ENCODE measurements around the gene GTF2IRD1.
A peak's percentile ranks its signal among the peaks of the same experiment; 100 is the strongest.

GTF2IRD1 gene

GRCh38 chr7:74604326-74605020 lies 150.8 kb downstream of the GTF2IRD1 start:
- no peaks in the 10 kb centered on the region for H3K27me3 ChIP-seq (ENCODE audit: insufficient read depth, low read length)
- peaks cover 12% of the 10 kb centered on the region for H3K4me1 ChIP-seq (ENCODE audit: control insufficient read depth, insufficient read depth, low read length, unreplicated experiment)
- no peak overlapping the region for H3K4me3 ChIP-seq (ENCODE audit: low read depth, low read length)
- no peaks in the 10 kb centered on the region for H3K36me3 ChIP-seq (ENCODE audit: insufficient read depth, low read length)
- no peaks in the 10 kb centered on the region for H3K79me2 ChIP-seq (ENCODE audit: control insufficient read depth, insufficient read depth, low read length, unreplicated experiment)
- no peak overlapping the region for H2AFZ ChIP-seq (ENCODE audit: low read length, unreplicated experiment)
- H3K27ac ChIP-seq (ENCODE audit: low read depth, low read length), result no peak overlapping the region

DNA sequence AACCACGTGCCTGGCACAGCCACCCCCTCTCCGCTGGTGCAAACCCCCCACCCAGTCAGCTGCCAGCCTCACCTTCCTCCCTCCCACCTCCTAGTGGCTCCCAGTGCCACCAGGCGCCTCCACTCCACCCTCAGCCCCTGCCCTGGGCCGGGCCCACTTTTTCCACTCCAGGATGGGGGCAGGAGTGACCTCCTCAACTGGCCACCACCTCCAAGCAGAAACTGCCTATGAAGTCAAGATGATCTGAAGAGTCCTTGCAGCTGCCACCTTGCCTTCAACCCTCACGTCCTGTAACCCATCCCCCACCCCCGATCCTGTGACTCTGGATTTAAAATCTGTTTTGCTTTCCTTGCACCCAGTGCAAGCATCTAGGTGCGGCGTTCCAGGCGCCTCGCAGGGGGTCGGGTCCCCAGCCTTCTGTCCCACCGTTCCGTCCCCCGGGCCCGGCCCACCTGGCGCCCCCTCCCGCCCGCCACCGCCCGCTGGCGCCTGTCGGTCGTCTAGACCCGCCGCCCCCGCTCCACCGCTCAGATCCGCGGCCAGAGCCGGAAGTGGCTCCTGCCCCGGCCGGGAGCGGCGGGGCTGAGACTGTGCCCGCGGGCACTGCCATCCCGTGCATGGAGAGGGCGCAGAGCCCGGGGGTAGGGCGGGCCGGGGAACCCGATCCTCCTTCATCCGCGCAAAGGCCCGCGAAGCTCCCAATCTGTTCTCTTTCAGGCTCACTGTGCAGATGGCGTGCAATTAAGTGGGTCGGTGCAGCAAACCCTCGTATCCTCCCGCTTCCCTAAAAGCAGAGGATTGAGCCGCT lies 152.6 kb downstream of the GTF2IRD1 start:
- Histone ChIP-seq H3K4me1 (ENCODE audit: control insufficient read depth, insufficient read depth, low read length, unreplicated experiment) (peaks cover 12% of the 10 kb centered on the region), H3K27me3 (ENCODE audit: insufficient read depth, low read length) (no peaks in the 10 kb centered on the region), H3K79me2 (ENCODE audit: control insufficient read depth, insufficient read depth, low read length, unreplicated experiment) (no peaks in the 10 kb centered on the region), H3K36me3 (ENCODE audit: insufficient read depth, low read length) (no peaks in the 10 kb centered on the region), H2AFZ (ENCODE audit: low read length, unreplicated experiment) (peak overlapping the region; percentile 90), H3K27ac (ENCODE audit: low read depth, low read length) (no peak overlapping the region), H3K4me3 (ENCODE audit: low read depth, low read length) (peak overlapping the region; percentile 70)

- Histone ChIP-seq H3K27ac (ENCODE audit: low read depth, low read length) (no peak overlapping the region), H3K4me3 (ENCODE audit: low read depth, low read length) (peak overlapping the region; percentile 70), H3K79me2 (ENCODE audit: control insufficient read depth, insufficient read depth, low read length, unreplicated experiment) (no peaks in the 10 kb centered on the region), H3K36me3 (ENCODE audit: insufficient read depth, low read length) (no peaks in the 10 kb centered on the region), H3K27me3 (ENCODE audit: insufficient read depth, low read length) (no peaks in the 10 kb centered on the region), H2AFZ (ENCODE audit: low read length, unreplicated experiment) (peak overlapping the region; percentile 90), H3K4me1 (ENCODE audit: control insufficient read depth, insufficient read depth, low read length, unreplicated experiment) (peaks cover 12% of the 10 kb centered on the region)
These were observed 153.3 kb downstream of the GTF2IRD1 start for GRCh38 chr7:74606909-74607510.

DNA sequence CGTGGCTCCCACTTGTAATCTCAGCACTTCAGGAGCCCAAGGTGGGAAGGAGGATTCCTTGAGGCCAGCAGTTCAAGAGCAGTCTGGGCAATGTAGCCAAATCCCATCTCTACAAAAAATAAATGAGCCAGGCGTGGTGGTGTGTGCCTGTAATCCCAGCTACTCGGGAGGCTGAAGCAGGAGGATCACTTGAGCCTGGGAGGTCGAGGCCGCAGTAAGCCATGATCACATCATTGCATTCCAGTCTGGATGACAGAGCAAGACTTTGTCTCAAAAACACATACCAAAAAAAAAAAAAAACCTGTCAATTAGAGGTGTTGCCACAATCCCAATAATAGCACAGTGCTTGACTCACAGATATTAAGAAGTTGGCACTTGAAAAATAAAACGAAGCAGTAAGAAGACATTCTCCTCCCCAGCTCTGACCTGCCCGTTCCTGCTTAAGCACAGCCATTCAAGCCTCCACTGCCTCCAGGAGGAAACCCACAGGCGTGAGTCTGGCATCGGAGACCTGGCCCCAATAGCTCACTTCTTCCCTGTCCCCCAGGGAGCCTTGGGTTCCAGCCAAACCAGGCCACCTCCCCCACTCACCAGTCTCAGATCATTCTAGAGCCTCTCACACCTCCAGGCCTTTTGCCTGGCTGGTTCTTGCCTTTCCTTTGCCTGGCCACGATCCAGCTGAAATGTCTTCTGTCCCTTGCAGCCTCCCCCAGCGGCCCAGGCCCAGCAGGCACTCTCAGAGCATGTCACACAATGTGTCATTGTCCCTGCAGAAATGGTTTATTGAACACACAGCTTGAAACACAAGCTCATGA lies 158.5 kb downstream of the GTF2IRD1 start:
- Histone ChIP-seq H3K79me2 (ENCODE audit: control insufficient read depth, insufficient read depth, low read length, unreplicated experiment) (no peaks in the 10 kb centered on the region), H2AFZ (ENCODE audit: low read length, unreplicated experiment) (no peak overlapping the region), H3K27me3 (ENCODE audit: insufficient read depth, low read length) (no peaks in the 10 kb centered on the region), H3K27ac (ENCODE audit: low read depth, low read length) (no peak overlapping the region), H3K4me3 (ENCODE audit: low read depth, low read length) (no peak overlapping the region), H3K36me3 (ENCODE audit: insufficient read depth, low read length) (no peaks in the 10 kb centered on the region), H3K4me1 (ENCODE audit: control insufficient read depth, insufficient read depth, low read length, unreplicated experiment) (no peaks in the 10 kb centered on the region)

- Histone ChIP-seq H2AFZ (ENCODE audit: low read length, unreplicated experiment) (no peak overlapping the region), H3K27ac (ENCODE audit: low read depth, low read length) (no peak overlapping the region), H3K36me3 (ENCODE audit: insufficient read depth, low read length) (no peaks in the 10 kb centered on the region), H3K4me3 (ENCODE audit: low read depth, low read length) (no peak overlapping the region), H3K79me2 (ENCODE audit: control insufficient read depth, insufficient read depth, low read length, unreplicated experiment) (no peaks in the 10 kb centered on the region), H3K4me1 (ENCODE audit: control insufficient read depth, insufficient read depth, low read length, unreplicated experiment) (no peaks in the 10 kb centered on the region), H3K27me3 (ENCODE audit: insufficient read depth, low read length) (no peaks in the 10 kb centered on the region)
These were observed 162.5 kb downstream of the GTF2IRD1 start for GRCh38 chr7:74615933-74616780.

- Histone ChIP-seq H3K4me1 (ENCODE audit: control insufficient read depth, insufficient read depth, low read length, unreplicated experiment) (no peaks in the 10 kb centered on the region), H3K79me2 (ENCODE audit: control insufficient read depth, insufficient read depth, low read length, unreplicated experiment) (no peaks in the 10 kb centered on the region), H3K4me3 (ENCODE audit: low read depth, low read length) (no peak overlapping the region), H3K27ac (ENCODE audit: low read depth, low read length) (no peak overlapping the region), H3K27me3 (ENCODE audit: insufficient read depth, low read length) (no peaks in the 10 kb centered on the region), H2AFZ (ENCODE audit: low read length, unreplicated experiment) (no peak overlapping the region), H3K36me3 (ENCODE audit: insufficient read depth, low read length) (no peaks in the 10 kb centered on the region)
These were observed 163.6 kb downstream of the GTF2IRD1 start for GRCh38 chr7:74617180-74617744.

- H3K36me3 ChIP-seq (ENCODE audit: insufficient read depth, low read length), result no peaks in the 10 kb centered on the region
- H3K4me3 ChIP-seq (ENCODE audit: low read depth, low read length), result no peak overlapping the region
- H3K27me3 ChIP-seq (ENCODE audit: insufficient read depth, low read length), result no peaks in the 10 kb centered on the region
- H2AFZ ChIP-seq (ENCODE audit: low read length, unreplicated experiment), result no peak overlapping the region
- no peak overlapping the region for H3K27ac ChIP-seq (ENCODE audit: low read depth, low read length)
- no peaks in the 10 kb centered on the region for H3K79me2 ChIP-seq (ENCODE audit: control insufficient read depth, insufficient read depth, low read length, unreplicated experiment)
- no peaks in the 10 kb centered on the region for H3K4me1 ChIP-seq (ENCODE audit: control insufficient read depth, insufficient read depth, low read length, unreplicated experiment)
These were observed 165.6 kb downstream of the GTF2IRD1 start for GRCh38 chr7:74619235-74619860.

DNA sequence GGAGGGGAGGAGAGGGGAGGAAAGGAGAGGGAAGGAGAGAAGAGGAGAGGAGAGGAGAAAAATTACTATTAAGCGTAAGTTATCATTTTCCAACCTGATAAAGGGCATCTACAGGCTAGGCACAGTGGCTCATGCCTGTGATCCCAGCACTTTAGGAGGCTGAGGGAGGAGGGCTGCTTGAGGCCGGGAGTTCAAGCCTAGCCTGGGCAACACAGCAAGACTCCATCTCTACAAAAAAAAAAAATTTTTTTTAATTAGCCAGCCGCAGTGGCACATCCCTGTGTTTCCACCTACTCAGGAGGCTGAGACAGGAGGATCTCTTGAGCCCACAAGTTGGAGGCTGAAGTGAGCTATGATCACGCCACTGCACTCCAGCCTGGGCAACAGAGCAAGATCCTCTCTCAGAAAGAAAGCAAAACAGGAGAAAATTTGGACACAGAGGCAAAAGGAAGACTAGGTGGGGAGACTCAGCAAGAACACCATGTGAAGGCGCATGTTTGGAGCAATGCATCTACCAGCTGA lies 168.6 kb downstream of the GTF2IRD1 start:
- Histone ChIP-seq H2AFZ (ENCODE audit: low read length, unreplicated experiment) (no peak overlapping the region), H3K27me3 (ENCODE audit: insufficient read depth, low read length) (no peaks in the 10 kb centered on the region), H3K79me2 (ENCODE audit: control insufficient read depth, insufficient read depth, low read length, unreplicated experiment) (no peaks in the 10 kb centered on the region), H3K4me3 (ENCODE audit: low read depth, low read length) (no peak overlapping the region), H3K27ac (ENCODE audit: low read depth, low read length) (no peak overlapping the region), H3K4me1 (ENCODE audit: control insufficient read depth, insufficient read depth, low read length, unreplicated experiment) (no peaks in the 10 kb centered on the region), H3K36me3 (ENCODE audit: insufficient read depth, low read length) (no peaks in the 10 kb centered on the region)

- H3K27me3 ChIP-seq (ENCODE audit: insufficient read depth, low read length), result no peaks in the 10 kb centered on the region
- H3K27ac ChIP-seq (ENCODE audit: low read depth, low read length), result no peak overlapping the region
- no peaks in the 10 kb centered on the region for H3K36me3 ChIP-seq (ENCODE audit: insufficient read depth, low read length)
- no peak overlapping the region for H3K4me3 ChIP-seq (ENCODE audit: low read depth, low read length)
- no peaks in the 10 kb centered on the region for H3K79me2 ChIP-seq (ENCODE audit: control insufficient read depth, insufficient read depth, low read length, unreplicated experiment)
- H2AFZ ChIP-seq (ENCODE audit: low read length, unreplicated experiment), result no peak overlapping the region
- H3K4me1 ChIP-seq (ENCODE audit: control insufficient read depth, insufficient read depth, low read length, unreplicated experiment), result no peaks in the 10 kb centered on the region
These were observed 169.4 kb downstream of the GTF2IRD1 start for GRCh38 chr7:74623135-74623534.

Data from ACC112 (cell line).